ENCODE measurements around the gene RRAS2.

- TF ChIP-seq CBFB (CRISPR knock-in tag; IDR thresholded peaks at IDR 0.05) (no peak), ZNF551 (CRISPR knock-in tag; IDR thresholded peaks at IDR 0.05) (no peak), CTCF (IDR thresholded peaks at IDR 0.05 in 2 of 3, conservative IDR thresholded peaks at IDR 0.05 in 1 of 3; ENCODE audit: insufficient read depth in 2 of 3, low read depth in 1 of 3, low read length in 3 of 3) (no peak), E2F1 (CRISPR knock-in tag; IDR thresholded peaks at IDR 0.05) (no peak), GMEB1 (CRISPR knock-in tag; IDR thresholded peaks at IDR 0.05) (no peak), ZNF24 (IDR thresholded peaks at IDR 0.05) (no peak)
These were observed 16.1 kb downstream of the RRAS2 start for GRCh38 chr11:14342906-14343305.
